Fibroblast of skin of right quadriceps (primary cell): ENCODE results near the gene OAS1.
"Not testable (repeated sequence)": the region's sequence is repeated elsewhere in the genome, so short reads cannot be mapped to it uniquely, and the experiment has no call there.

Experiments used
- DNase-seq: peaks from one replicate; pipeline ENCODE4 v3.0.0-alpha.2; 2013

The OAS1 gene

DNA sequence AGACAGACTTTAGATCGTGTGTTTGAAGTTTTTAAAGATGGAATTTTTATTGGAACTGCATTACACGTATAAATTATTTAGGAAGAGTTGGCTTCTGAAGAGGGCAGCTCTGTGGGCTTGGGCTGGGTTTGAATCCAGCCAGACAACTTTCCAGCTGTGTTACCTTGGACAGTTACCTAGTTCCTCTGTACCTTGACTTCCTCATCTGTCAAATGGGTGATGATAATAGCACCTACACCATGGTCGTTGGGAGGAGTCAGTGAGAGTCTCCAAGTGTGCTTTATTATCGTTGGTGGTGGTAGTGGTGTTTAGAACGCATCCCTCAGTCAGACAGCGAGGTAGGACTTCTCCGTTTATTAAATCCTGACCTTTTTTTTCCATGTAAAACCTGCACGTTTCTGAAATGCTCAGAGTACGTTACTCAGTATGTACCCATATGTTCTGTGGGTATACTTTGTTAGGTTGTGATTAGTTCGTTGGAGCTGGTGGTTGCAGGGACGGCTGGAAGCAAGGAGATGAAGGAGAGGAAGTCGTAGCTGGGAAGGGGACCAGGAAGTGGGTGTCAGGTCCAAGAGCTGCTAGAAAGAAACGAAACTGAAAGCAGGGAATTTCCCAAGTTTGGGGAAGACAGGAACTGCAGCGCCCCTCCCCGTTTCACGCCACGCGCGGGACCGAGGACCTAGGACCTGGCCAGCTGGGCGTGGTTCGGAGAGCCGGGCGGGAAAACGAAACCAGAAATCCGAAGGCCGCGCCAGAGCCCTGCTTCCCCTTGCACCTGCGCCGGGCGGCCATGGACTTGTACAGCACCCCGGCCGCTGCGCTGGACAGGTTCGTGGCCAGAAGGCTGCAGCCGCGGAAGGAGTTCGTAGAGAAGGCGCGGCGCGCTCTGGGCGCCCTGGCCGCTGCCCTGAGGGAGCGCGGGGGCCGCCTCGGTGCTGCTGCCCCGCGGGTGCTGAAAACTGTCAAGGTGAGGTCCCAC, 31.3 kb downstream of the OAS1 start, which contains the start of gene OAS3:
TSS of gene OAS3 (plus strand) at position 734 of the 979 bp plus-strand sequence. CDS start at position 791, 57 bp downstream.
- peak; percentile 48 for DNase-seq

DNA sequence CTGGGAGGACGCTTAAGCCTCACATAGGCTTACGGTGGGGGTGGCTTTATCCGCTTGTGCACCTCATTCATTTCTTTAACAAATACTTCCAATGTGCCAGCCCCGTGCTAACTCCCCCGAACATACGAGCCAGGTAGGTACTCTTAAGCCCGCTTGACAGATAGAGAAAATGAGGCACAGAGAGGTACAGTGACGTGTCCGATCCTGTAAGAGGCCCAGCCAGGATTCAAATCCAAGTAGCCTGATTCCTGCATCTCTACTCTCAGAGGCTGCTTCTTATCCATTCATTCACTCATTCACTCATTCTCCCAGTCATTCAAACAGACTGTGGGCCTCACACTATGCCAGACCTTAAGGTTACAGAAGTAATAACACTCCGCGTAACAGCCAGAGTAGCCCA, 32.0 kb downstream of the OAS1 start:
- DNase-seq, result no peak

DNA sequence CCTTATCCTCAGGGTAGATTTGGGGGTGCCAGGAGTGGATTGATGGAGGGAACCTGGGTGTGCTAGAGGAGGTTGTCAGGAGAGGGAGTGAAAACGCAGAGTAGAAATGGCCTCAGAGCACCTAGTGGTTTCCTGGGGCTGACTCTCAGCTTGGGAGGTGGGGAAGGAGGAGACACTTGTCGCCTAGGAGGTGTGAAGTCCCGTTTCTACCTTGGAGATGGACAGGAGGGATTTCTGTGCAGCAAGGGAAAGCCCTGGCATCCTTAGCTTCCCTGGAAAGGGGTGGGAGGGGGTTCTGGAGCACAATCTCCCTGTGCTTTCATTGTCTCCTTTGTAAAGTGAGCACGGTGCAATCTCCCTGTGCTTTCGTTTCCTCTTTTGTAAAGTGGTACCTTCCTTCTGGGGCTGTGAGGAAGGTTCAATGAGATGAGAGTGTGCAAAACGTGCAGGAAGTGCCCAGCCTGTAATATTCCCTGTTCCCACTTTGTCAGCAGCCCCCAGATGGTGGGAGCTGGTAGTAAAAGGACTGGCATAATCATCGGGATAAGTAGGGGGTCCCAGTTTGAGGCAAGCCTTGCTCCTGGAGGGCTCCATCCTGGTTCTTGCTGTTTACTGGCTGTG, 33.1 kb downstream of the OAS1 start:
- no peak for DNase-seq

DNA sequence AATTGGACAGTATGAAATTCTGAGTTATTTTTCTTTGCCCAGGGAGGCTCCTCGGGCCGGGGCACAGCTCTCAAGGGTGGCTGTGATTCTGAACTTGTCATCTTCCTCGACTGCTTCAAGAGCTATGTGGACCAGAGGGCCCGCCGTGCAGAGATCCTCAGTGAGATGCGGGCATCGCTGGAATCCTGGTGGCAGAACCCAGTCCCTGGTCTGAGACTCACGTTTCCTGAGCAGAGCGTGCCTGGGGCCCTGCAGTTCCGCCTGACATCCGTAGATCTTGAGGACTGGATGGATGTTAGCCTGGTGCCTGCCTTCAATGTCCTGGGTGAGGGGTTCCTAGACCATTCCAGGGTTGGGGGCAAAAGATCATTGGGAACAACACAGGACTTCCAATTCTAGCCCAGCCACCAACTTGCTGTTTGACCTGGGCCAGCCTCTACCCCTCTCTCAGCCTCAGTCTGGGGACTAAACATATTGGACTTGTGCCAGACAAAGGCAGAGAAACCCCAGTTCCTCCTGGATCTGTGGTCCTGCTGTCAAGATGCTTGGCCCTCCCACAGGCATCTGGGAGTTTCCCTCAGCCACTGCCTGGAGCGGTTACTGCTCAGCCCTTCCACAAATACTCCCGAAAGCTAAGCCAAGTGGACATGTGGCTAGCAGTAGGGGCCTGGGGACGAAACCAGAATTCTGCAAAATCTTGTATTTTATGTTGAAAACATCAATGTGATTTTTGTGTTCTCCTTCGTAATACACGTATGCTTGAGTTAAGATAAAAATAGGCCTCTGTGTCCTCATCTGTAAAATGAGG, 35.0 kb downstream of the OAS1 start:
- DNase-seq, result no peak

DNA sequence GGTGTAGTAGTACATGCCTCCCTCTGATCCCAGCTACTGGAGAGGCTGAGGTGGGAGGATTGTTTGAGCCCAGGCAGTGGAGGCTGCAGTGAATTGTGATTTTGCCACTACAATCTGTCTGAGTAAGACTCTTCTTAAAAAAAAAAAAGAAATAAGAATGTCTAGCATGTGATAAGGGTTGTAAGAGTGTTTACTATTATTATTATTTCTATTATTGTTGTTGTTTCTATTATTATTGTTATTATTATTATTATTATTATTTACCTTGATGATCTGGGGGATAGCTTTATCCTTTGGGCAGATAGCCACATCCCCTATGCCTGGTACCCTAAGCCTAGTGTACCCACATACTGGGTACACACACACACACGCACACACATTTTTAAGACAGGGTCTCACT, 35.8 kb downstream of the OAS1 start:
- no peak for DNase-seq

DNA sequence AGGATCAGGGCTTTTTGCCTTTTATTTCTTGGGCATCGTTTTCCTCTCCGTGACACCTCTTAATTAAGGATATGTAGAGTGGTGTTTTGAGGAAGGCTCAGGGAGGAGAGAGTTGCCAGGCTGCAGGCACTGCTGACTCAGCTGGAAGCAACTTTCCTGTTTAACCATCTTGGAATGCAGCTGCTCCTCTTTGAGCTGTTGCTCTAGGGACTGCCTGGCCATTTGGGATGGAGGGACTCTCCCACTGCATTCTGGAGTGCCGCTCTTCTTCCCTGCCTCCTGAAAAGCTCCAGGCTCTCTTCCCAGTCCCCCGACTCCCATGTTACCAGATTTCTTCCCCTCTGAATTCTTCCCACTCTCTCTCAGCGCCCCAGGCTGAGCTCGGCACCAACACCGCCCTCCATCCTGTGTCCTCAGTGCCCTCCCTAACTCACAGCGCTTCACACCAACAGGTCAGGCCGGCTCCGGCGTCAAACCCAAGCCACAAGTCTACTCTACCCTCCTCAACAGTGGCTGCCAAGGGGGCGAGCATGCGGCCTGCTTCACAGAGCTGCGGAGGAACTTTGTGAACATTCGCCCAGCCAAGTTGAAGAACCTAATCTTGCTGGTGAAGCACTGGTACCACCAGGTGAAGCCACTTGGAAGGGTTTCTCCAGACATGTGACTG, 37.4 kb downstream of the OAS1 start:
- no peak for DNase-seq

DNA sequence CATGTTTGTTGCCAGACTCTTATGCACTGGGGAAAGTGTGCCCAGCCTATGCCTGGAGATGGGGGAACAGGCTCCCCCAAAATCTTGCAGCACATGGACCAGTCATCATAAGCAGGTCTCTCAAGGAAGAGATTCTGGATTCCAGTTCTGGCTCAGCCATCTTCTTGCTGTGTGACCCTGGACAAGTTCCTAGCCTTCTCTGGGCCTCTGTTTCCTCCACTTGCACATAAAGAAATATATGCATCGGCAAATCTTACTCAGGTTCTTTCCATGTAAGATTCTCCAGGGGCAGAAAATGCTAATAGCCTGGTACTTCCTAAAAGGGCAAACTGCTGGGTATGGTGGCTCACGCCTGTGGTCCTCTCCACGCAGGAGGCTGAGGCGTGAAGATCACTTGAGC, 38.8 kb downstream of the OAS1 start:
- DNase-seq, result no peak

DNA sequence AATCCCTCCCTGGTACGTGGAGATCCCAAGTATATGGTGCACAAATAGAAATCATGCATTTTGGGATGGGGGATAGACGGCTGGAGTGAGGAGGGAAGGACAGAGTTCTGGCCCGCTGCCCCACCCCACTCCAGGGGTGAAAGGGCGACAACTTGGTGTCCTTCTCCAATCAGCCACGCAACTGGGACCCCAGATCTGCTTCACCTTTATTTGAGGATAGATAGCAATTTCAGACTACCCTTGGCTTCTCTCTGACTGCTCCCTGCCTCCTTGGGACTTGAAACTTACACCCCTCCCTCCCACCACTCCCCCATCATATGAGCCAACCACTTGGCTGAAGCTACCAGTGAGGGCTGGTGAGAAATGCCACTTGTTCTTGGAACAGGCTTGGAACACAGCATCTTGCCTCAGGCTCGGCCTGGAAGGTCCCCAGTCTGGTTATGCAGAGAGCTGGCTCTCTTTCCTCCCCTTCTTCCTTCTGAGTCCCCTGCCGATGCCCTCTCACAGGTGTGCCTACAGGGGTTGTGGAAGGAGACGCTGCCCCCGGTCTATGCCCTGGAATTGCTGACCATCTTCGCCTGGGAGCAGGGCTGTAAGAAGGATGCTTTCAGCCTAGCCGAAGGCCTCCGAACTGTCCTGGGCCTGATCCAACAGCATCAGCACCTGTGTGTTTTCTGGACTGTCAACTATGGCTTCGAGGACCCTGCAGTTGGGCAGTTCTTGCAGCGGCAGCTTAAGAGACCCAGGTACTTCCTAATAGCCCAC, 39.7 kb downstream of the OAS1 start:
- DNase-seq, result no peak

DNA sequence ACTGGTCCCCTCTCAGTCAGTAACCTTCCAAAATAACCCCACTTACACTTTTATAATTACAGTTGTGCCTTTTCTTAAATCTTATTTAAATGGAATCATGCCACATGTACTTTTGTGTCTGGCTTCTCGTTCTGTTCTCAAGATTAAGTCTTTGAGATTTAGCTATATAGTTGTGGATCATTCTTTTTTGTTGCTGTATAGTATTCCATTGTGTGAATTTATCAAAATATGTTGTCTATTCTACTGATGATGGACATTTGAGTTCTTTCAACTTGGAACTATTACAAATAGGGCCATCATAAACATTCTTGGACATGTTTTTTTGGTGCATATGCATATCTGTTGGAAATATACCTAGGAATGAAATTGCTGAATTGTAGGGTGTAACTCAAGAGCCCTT, 40.6 kb downstream of the OAS1 start:
- DNase-seq, result no peak

DNA sequence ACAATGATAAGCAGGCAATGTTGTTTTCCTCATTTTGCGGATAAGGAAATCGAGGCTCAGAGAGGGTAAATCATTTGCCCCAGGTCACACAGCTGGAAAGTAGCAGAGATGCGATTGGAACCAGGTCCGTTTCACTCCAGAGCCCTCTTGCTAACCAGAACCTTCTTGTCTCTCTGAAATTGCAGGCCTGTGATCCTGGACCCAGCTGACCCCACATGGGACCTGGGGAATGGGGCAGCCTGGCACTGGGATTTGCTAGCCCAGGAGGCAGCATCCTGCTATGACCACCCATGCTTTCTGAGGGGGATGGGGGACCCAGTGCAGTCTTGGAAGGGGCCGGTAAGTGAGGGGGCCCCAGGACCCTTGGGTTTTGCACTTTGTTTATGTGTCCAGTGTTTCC, 41.0 kb downstream of the OAS1 start:
- no peak for DNase-seq

DNA sequence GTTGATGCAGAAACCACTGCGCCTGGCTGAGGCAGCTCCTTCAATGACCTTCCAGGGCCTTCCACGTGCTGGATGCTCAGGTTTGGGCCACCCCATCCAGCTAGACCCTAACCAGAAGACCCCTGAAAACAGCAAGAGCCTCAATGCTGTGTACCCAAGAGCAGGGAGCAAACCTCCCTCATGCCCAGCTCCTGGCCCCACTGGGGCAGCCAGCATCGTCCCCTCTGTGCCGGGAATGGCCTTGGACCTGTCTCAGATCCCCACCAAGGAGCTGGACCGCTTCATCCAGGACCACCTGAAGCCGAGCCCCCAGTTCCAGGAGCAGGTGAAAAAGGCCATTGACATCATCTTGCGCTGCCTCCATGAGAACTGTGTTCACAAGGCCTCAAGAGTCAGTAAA, 42.0 kb downstream of the OAS1 start:
- DNase-seq, result no peak

DNA sequence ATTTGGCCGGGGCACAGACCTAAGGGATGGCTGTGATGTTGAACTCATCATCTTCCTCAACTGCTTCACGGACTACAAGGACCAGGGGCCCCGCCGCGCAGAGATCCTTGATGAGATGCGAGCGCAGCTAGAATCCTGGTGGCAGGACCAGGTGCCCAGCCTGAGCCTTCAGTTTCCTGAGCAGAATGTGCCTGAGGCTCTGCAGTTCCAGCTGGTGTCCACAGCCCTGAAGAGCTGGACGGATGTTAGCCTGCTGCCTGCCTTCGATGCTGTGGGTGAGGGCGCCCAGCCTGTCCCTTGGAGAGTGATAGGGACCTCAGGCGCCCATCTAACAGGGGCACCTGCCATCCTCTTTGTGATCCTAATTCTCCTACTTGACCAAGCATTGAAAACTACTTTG, 43.9 kb downstream of the OAS1 start:
- DNase-seq, result no peak

DNA sequence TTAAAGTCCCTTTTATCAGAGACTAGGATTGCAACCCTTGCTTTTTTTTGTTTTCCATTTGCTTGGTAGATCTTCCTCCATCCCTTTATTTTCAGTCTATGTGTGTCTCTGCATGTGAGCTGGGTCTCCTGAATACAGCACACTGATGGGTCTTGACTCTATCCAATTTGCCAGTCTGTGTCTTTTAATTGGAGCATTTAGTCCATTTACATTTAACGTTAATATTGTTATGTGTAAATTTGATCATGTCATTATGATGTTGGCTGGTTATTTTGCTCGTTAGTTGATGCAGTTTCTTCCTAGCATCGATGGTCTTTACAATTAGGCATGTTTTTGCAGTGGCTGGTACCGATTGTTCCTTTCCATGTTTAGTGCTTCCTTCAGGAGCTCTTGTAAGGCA, 50.4 kb downstream of the OAS1 start:
- not testable (repeated sequence) for DNase-seq

DNA sequence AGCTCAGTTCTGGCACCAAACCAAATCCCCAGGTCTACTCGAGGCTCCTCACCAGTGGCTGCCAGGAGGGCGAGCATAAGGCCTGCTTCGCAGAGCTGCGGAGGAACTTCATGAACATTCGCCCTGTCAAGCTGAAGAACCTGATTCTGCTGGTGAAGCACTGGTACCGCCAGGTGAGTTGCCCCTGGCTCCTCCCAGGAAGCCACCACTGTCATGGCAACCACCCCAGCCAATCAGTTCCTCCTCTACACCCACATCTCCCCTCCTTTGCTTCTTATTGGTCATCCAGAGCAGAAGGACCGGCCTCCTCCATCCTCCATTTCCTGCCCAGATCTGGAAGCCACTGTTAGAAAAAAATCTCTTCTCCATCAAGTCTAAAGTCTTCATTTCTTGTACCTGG, 54.3 kb downstream of the OAS1 start:
- no peak for DNase-seq

DNA sequence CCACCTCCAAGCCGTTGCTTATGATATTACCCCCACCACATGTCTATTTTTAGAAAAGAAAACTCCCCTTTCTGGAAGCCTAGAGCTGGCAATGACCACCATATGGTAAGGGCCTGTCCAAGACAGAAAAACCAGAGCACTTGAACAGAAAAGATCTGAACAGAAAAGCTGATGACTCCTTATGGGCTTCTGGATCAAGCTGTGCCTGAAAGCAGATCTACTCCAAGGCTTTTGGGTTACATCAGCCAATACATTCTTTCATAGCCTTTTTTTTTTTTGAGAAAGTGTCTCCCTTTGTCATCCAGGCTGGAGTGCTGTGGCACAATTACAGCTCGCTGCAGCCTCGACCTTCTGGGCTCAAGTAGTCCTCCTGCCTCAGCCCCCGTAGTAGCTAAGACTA, 54.8 kb downstream of the OAS1 start:
- no peak for DNase-seq

DNA sequence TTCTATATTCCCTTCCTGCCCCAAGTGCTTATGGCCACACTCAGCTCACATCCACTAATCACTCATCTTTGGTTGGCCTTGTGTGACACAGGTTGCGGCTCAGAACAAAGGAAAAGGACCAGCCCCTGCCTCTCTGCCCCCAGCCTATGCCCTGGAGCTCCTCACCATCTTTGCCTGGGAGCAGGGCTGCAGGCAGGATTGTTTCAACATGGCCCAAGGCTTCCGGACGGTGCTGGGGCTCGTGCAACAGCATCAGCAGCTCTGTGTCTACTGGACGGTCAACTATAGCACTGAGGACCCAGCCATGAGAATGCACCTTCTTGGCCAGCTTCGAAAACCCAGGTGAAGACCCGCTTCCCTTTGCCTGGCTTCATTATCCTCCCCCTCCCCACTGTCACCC, 55.8 kb downstream of the OAS1 start:
- no peak for DNase-seq

DNA sequence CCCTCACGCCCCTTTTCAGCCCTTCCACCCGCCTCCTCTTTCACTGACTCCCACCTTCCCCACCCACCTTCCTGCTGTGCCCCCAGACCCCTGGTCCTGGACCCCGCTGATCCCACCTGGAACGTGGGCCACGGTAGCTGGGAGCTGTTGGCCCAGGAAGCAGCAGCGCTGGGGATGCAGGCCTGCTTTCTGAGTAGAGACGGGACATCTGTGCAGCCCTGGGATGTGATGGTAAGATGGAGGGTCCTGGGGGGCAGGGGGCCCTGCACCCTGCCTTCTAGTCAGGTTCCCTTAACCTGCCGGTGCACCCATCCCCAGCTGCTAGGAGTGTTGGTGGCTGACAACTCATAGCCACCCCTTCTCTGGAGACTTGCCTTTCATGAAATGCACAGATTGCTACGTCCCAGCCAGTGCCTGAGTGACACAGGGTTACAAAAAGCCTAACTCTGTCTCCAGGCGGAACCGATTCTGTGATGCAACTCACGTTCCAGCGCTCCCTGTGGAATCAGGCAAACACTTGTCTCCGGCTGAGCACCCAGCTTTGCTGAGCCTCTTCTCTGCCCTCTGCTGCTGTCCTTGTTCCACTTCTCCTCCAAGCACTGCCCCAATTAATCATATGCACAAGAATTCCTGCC, 56.6 kb downstream of the OAS1 start:
- DNase-seq, result no peak

DNA sequence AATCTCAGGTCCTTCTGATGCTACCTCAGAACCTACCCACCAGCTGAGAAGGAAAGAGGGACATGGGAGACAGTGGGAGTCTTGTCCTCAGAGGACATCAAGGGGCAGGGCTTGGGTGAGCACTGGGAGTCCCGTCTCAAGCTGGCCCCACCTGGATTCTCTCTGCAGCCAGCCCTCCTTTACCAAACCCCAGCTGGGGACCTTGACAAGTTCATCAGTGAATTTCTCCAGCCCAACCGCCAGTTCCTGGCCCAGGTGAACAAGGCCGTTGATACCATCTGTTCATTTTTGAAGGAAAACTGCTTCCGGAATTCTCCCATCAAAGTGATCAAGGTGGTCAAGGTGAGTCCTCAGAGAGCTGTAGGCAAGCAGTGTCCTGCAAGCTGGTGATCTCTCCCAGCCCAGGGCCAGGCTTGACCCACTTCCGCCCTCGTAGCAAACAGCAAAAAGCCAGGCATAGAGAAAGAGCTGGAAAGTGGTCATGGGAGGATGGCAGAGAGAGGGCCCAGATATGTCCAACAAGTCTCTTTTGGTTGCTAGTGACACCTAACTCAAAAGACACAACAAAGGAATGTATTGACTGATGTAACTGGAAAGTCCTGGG, 57.4 kb downstream of the OAS1 start:
- no peak for DNase-seq

DNA sequence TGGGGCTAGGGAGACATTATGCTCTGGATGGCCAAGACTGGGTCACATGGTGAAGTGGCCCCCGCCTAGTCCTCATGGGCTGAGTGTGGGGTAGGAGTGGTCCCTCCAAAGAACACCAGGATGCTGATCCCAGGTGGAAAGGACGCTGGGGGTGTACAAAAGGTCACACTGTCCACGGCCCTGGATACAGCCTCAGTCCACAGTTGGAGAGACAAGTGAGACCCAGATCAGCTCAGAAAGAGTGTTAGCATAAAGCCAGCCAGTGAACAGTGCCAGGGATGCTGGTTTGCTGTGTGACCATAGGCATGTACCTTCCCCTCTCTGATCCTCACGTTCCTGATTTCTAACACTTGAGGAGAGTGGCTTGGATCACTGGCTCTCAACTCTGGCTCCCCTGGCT, 58.2 kb downstream of the OAS1 start:
- no peak for DNase-seq

DNA sequence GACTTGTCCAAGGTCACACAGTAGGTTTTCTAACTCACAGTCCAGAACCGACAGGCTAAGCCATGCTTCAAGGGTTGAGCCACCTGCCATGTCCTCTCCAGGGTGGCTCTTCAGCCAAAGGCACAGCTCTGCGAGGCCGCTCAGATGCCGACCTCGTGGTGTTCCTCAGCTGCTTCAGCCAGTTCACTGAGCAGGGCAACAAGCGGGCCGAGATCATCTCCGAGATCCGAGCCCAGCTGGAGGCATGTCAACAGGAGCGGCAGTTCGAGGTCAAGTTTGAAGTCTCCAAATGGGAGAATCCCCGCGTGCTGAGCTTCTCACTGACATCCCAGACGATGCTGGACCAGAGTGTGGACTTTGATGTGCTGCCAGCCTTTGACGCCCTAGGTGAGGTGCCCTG, 58.9 kb downstream of the OAS1 start:
- DNase-seq, result no peak

DNA sequence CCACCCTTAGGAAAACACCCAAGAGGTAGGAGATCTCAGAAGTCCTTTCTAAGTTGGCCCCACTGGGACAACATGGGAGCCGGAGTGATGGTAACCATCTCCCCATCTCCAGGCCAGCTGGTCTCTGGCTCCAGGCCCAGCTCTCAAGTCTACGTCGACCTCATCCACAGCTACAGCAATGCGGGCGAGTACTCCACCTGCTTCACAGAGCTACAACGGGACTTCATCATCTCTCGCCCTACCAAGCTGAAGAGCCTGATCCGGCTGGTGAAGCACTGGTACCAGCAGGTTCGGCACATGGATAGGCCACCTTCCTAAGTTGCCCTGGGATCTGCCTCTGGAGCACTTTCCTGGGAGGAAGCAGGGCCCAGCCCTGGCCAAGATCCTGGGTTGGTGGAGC, 60.5 kb downstream of the OAS1 start:
- no peak for DNase-seq
